Esophagus muscularis mucosa (tissue), 4 donors: ENCODE measurements around the gene UROC1.

Experiments
- EP300 ChIP-seq: sonication (generic); formaldehyde crosslinking; IDR thresholded peaks from one replicate; pipeline ENCODE4 v1.6.1; 2017; ENCODE audit warnings: antibody characterized with exemption
- POLR2A ChIP-seq: fragments of 450-650 bp; IDR thresholded peaks from one replicate; pipeline ENCODE4 v1.6.1; 2017; ENCODE audit warnings: antibody characterized with exemption, moderate library complexity, mild to moderate bottlenecking, low read depth
- POLR2AphosphoS5 ChIP-seq, 2 donors: sonication (generic); formaldehyde crosslinking; IDR thresholded peaks; one replicate each; pipeline ENCODE4 v1.6.1; 2017; ENCODE audit warnings: antibody characterized with exemption in 2 of 2
- TF ChIP-seq, protein P1 (sequence below), 3 experiments: fragments of 200-600 bp in 2 of 3; fragments of 450-650 bp in 1 of 3; sonication (generic) in 2 of 3; IDR thresholded peaks; one replicate each; pipeline ENCODE4 v1.5.1; 2017 to 2019; ENCODE audit warnings: antibody characterized with exemption in 3 of 3, mild to moderate bottlenecking in 2 of 3, moderate library complexity in 1 of 3

DNA sequence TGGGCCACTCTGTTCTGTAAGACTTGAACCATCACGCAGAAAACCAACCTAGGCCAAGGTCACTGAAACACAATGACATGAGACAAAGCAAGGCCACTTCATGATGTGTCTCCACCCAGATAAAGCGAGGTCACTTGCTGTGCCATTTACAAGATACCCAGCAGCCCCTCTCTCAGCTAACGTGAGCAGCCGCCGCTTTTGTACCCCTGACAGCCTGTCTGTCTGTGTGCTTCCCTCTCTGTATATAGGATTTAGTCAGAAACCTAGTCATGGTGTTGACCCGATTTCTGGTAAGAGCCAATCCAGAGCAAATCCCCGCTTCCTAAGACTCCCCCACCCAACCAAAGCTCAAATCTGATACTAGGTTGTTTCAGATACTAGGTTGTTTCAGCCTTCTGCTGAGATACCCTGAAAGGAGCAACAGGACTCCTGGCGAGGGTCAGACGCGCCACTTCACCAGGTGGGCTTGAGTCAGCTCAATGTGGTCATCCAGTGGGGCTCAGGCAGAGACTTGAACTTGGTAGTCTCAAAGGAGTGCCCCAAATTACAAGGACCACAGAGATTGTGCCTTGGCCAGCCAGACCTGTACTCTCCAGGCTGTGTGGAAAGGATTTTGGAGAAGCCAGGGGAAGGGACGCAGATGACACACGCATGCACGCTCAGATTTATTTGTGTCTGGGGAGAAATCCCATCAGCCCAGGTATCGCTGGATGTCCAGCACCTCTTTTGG lies 38.8 kb downstream of the UROC1 start:
- TF ChIP-seq POLR2A = no peak
- TF ChIP-seq, protein P1, sequence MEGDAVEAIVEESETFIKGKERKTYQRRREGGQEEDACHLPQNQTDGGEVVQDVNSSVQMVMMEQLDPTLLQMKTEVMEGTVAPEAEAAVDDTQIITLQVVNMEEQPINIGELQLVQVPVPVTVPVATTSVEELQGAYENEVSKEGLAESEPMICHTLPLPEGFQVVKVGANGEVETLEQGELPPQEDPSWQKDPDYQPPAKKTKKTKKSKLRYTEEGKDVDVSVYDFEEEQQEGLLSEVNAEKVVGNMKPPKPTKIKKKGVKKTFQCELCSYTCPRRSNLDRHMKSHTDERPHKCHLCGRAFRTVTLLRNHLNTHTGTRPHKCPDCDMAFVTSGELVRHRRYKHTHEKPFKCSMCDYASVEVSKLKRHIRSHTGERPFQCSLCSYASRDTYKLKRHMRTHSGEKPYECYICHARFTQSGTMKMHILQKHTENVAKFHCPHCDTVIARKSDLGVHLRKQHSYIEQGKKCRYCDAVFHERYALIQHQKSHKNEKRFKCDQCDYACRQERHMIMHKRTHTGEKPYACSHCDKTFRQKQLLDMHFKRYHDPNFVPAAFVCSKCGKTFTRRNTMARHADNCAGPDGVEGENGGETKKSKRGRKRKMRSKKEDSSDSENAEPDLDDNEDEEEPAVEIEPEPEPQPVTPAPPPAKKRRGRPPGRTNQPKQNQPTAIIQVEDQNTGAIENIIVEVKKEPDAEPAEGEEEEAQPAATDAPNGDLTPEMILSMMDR (IDR thresholded peaks at IDR 0.05) = no peak
- TF ChIP-seq EP300 = no peak
- TF ChIP-seq POLR2AphosphoS5 (IDR thresholded peaks at IDR 0.05) = no peak
